Duodenal mucosa (tissue), 2 donors: ENCODE results near the gene BCAS1.

Source experiments
- H3K27ac ChIP-seq: one replicate; pipeline ENCODE4 v1.7.0; 2013; ENCODE audit warnings: low read depth, low read length
- H3K27me3 ChIP-seq, 2 donors: one replicate each; pipeline ENCODE4 v1.7.0; 2013; ENCODE audit warnings: low read length in 2 of 2, control low read depth in 1 of 2; ENCODE audit not compliant: insufficient read depth in 2 of 2, control insufficient read depth in 1 of 2
- H3K36me3 ChIP-seq, 2 donors: one replicate each; pipeline ENCODE4 v1.7.0; 2013; ENCODE audit warnings: low read length in 2 of 2, control low read depth in 1 of 2; ENCODE audit not compliant: insufficient read depth in 2 of 2, control insufficient read depth in 1 of 2
- H3K4me1 ChIP-seq, 2 donors: one replicate each; pipeline ENCODE4 v1.7.0; 2013; ENCODE audit warnings: low read length in 2 of 2, control low read depth in 1 of 2; ENCODE audit not compliant: insufficient read depth in 2 of 2, control insufficient read depth in 1 of 2
- H3K4me3 ChIP-seq, 2 donors: one replicate each; pipeline ENCODE4 v1.7.0; 2013; ENCODE audit warnings: low read length in 2 of 2, low read depth in 1 of 2
- H3K9ac ChIP-seq, 2 donors: one replicate each; pipeline ENCODE4 v1.7.0; 2013; ENCODE audit warnings: low read length in 2 of 2, low read depth in 1 of 2
- H3K9me3 ChIP-seq, 2 donors: one replicate each; pipeline ENCODE4 v1.7.0; 2013; ENCODE audit warnings: low read length in 2 of 2, control low read depth in 1 of 2; ENCODE audit not compliant: control insufficient read depth in 1 of 2

The BCAS1 gene

GRCh38 chr20:53896041-53896440 lies 174.4 kb downstream of the BCAS1 start:
- no peak overlapping the region for H3K9ac ChIP-seq
- H3K36me3 ChIP-seq: no peaks in the 10 kb centered on the region
- no peaks in the 10 kb centered on the region for H3K9me3 ChIP-seq
- peaks cover 37 to 40% of the 10 kb centered on the region in 2 donors for H3K4me1 ChIP-seq
- no peak overlapping the region for H3K27ac ChIP-seq
- no peak overlapping the region for H3K4me3 ChIP-seq
- no peaks in the 10 kb centered on the region for H3K27me3 ChIP-seq

DNA sequence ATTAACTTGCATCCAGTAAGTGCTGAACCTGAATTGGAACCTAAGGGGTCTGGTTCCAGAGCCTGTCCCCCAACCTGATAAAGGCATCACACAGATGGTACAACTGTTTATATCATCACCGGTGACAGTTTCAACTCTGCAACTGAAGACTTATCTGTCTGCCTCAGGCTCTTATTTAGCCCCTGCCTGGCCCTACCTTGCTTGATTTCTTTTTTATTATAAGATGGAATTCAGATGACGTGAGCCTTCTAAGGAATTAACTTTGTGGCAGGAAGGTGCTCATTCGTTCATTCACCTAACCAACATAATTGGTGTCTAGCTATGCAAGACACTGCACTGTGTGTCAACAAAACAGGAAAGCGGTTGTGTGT lies 175.0 kb downstream of the BCAS1 start:
- Histone ChIP-seq H3K9ac (no peak overlapping the region), H3K27ac (no peak overlapping the region)

GRCh38 chr20:53894707-53895384 lies 175.5 kb downstream of the BCAS1 start:
- no peaks in the 10 kb centered on the region for H3K36me3 ChIP-seq
- H3K27ac ChIP-seq: no peak overlapping the region
- no peak overlapping the region for H3K9ac ChIP-seq
- H3K4me3 ChIP-seq: no peak overlapping the region
- H3K4me1 ChIP-seq: peaks cover 28 to 31% of the 10 kb centered on the region in 2 donors
- H3K9me3 ChIP-seq: no peaks in the 10 kb centered on the region
- H3K27me3 ChIP-seq: no peaks in the 10 kb centered on the region

More for the DNA sequence above, 175.0 kb downstream of the BCAS1 start:
- Histone ChIP-seq H3K9me3 (no peaks in the 10 kb centered on the region), H3K4me3 (no peak overlapping the region), H3K27me3 (no peaks in the 10 kb centered on the region), H3K4me1 (peaks cover 33 to 36% of the 10 kb centered on the region in 2 donors), H3K36me3 (no peaks in the 10 kb centered on the region)
